Measurements from ENCODE around the gene NLGN4X.
A peak's percentile ranks its signal among the peaks of the same experiment; 100 is the strongest.
"Not testable (repeated sequence)": the region's sequence is repeated elsewhere in the genome, so short reads cannot be mapped to it uniquely, and the experiment has no call there.

The NLGN4X gene

DNA sequence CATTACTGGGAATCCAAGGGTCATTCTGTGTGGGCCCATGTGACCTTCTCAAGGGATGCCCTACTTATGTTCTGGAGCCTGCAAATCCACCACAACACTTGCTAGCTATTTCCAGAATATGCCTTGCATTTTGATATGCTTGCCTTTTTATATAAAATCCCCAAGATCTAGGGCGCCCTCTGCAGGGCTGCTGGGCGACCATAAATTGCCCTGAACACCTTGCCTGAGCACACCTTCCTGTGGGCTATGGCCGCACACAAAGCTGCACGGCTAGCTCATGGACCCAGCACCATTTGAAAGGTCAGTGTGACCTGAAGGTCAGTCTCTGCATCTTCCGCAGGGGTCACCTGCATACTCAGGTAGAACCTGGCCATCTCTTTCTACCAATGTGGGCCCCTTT, 311.7 kb downstream of the NLGN4X start:
- TF ChIP-seq EZH2 (IDR thresholded peaks at IDR 0.05; ENCODE audit: borderline replicate concordance, low read length): no peak
- TF ChIP-seq, protein P1, sequence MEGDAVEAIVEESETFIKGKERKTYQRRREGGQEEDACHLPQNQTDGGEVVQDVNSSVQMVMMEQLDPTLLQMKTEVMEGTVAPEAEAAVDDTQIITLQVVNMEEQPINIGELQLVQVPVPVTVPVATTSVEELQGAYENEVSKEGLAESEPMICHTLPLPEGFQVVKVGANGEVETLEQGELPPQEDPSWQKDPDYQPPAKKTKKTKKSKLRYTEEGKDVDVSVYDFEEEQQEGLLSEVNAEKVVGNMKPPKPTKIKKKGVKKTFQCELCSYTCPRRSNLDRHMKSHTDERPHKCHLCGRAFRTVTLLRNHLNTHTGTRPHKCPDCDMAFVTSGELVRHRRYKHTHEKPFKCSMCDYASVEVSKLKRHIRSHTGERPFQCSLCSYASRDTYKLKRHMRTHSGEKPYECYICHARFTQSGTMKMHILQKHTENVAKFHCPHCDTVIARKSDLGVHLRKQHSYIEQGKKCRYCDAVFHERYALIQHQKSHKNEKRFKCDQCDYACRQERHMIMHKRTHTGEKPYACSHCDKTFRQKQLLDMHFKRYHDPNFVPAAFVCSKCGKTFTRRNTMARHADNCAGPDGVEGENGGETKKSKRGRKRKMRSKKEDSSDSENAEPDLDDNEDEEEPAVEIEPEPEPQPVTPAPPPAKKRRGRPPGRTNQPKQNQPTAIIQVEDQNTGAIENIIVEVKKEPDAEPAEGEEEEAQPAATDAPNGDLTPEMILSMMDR (IDR thresholded peaks at IDR 0.05; ENCODE audit: low read length): peak; percentile 48
- H3K79me2 ChIP-seq (ENCODE audit: insufficient read depth, low read length): no peaks in the 10 kb centered on the region
- no peaks in the 10 kb centered on the region for H3F3A ChIP-seq (ENCODE audit: insufficient read depth, low read length)
- H3K27ac ChIP-seq (ENCODE audit: low read depth, low read length, poor library complexity, severe bottlenecking): no peak overlapping the region
- no peak overlapping the region for H3K4me2 ChIP-seq (ENCODE audit: low read length)
- no peak overlapping the region for H3K4me3 ChIP-seq (ENCODE audit: low read depth, low read length, poor library complexity, severe bottlenecking)
- no peak overlapping the region for H3K9ac ChIP-seq (ENCODE audit: low read length)
- no peaks in the 10 kb centered on the region for H3K9me2 ChIP-seq (ENCODE audit: low read depth, low read length)
- H3K4me1 ChIP-seq (ENCODE audit: insufficient read depth, low read length, severe bottlenecking): no peaks in the 10 kb centered on the region
- H3K9me3 ChIP-seq (ENCODE audit: low read length): no peaks in the 10 kb centered on the region
- no peaks in the 10 kb centered on the region for H4K20me1 ChIP-seq (ENCODE audit: insufficient read depth, low read length)
- no peaks in the 10 kb centered on the region for H3K27me3 ChIP-seq (ENCODE audit: insufficient read depth, low read length)
- H2AFZ ChIP-seq (ENCODE audit: low read length): no peak overlapping the region
- no peaks in the 10 kb centered on the region for H3K36me3 ChIP-seq (ENCODE audit: insufficient read depth, low read length)

DNA sequence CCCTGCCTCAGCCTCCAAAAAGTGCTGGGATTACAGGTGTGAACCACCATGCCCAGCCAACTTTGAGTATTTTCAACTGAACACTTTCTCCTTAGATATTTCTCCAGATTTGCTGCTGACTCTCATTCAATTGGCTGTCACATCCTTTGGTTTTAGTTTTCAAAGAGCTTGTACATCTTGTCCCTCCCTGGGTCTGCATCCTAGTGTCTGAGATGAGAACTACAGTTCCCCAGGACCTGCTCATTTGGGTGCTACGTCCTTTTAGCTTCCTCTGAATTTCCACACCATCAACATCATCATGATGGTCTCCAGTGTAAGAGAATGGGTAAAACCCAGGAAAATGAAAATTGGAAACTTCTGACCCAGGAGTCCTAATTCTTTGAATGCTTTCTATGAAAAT, 312.9 kb downstream of the NLGN4X start:
- TF ChIP-seq EZH2 (IDR thresholded peaks at IDR 0.05; ENCODE audit: borderline replicate concordance, low read length): no peak
- TF ChIP-seq, protein P1 (IDR thresholded peaks at IDR 0.05; ENCODE audit: low read length): no peak

DNA sequence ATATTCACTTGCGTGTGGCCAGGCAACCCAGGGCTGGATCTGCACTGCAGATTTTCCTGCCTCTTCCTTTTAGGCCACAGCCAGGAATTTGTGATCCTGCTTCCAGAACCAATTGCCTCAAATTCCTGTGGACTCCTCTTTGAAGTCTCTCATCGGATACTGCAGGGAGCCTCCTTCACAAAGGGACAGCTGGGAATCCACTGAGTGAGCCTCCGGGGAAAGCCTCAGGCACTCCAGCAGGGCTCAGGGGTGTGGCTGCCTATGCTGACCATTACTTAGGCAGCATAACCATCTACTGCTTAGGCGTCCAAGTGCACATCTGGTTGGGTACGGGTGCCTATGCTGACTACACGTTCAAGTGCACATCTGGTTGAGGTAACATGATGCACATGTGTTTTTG, 321.5 kb downstream of the NLGN4X start:
- no peaks in the 10 kb centered on the region for H3K4me1 ChIP-seq (ENCODE audit: insufficient read depth, low read length, severe bottlenecking)
- no peak overlapping the region for H3K27ac ChIP-seq (ENCODE audit: low read depth, low read length, poor library complexity, severe bottlenecking)
- H3K9me2 ChIP-seq (ENCODE audit: low read depth, low read length): no peaks in the 10 kb centered on the region
- H3F3A ChIP-seq (ENCODE audit: insufficient read depth, low read length): no peaks in the 10 kb centered on the region
- H3K36me3 ChIP-seq (ENCODE audit: insufficient read depth, low read length): no peaks in the 10 kb centered on the region
- no peaks in the 10 kb centered on the region for H3K27me3 ChIP-seq (ENCODE audit: insufficient read depth, low read length)
- no peak overlapping the region for H3K9ac ChIP-seq (ENCODE audit: low read length)
- no peak overlapping the region for H2AFZ ChIP-seq (ENCODE audit: low read length)
- no peaks in the 10 kb centered on the region for H3K9me3 ChIP-seq (ENCODE audit: low read length)
- no peak for TF ChIP-seq EZH2 (IDR thresholded peaks at IDR 0.05; ENCODE audit: borderline replicate concordance, low read length)
- TF ChIP-seq, protein P1 (IDR thresholded peaks at IDR 0.05; ENCODE audit: low read length): no peak
- no peak overlapping the region for H3K4me3 ChIP-seq (ENCODE audit: low read depth, low read length, poor library complexity, severe bottlenecking)
- H3K4me2 ChIP-seq (ENCODE audit: low read length): no peak overlapping the region
- no peaks in the 10 kb centered on the region for H4K20me1 ChIP-seq (ENCODE audit: insufficient read depth, low read length)
- no peaks in the 10 kb centered on the region for H3K79me2 ChIP-seq (ENCODE audit: insufficient read depth, low read length)

More for the DNA sequence above, 312.9 kb downstream of the NLGN4X start:
- Histone ChIP-seq H3K9me2 (ENCODE audit: low read depth, low read length) (no peaks in the 10 kb centered on the region), H4K20me1 (ENCODE audit: insufficient read depth, low read length) (no peaks in the 10 kb centered on the region), H3K4me2 (ENCODE audit: low read length) (no peak overlapping the region), H3K27ac (ENCODE audit: low read depth, low read length, poor library complexity, severe bottlenecking) (no peak overlapping the region), H3F3A (ENCODE audit: insufficient read depth, low read length) (no peaks in the 10 kb centered on the region), H3K9ac (ENCODE audit: low read length) (no peak overlapping the region), H3K36me3 (ENCODE audit: insufficient read depth, low read length) (no peaks in the 10 kb centered on the region), H3K79me2 (ENCODE audit: insufficient read depth, low read length) (no peaks in the 10 kb centered on the region), H3K27me3 (ENCODE audit: insufficient read depth, low read length) (no peaks in the 10 kb centered on the region), H2AFZ (ENCODE audit: low read length) (no peak overlapping the region), H3K9me3 (ENCODE audit: low read length) (no peaks in the 10 kb centered on the region), H3K4me3 (ENCODE audit: low read depth, low read length, poor library complexity, severe bottlenecking) (no peak overlapping the region), H3K4me1 (ENCODE audit: insufficient read depth, low read length, severe bottlenecking) (no peaks in the 10 kb centered on the region)

DNA sequence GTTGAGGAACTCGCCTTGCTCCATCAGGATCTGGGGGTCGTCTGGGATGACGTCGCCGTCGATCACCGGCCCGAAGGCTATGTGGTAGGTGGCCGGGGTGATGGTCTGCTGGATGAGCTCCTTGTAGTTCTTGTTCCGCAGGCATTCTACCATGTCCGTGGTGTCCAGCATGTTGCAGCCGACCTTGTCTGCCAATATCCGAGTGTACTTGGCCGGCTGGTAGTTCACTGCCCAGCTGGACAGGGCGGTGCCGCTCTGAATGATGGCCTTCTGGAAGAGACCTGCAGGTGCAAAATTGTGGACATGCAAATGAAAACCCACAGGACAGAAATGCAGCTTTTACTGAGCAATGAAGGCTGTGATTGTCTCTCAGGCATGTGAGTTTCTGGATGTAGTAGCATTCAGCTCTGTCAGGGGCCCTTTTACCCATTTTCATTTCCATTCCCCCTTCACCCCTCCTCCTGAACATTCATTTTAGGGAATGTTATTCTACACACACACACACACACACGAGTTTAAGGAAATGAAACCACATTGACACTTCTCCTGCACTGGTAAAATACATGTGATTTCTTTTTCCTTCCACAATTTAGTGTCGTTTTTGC, 325.0 kb downstream of the NLGN4X start:
- not testable (repeated sequence) for H3K79me2 ChIP-seq (ENCODE audit: insufficient read depth, low read length); H3K4me2 ChIP-seq (ENCODE audit: low read length); H3K4me3 ChIP-seq (ENCODE audit: low read depth, low read length, poor library complexity, severe bottlenecking); H3K9ac ChIP-seq (ENCODE audit: low read length); H3K9me3 ChIP-seq (ENCODE audit: low read length); H3K27ac ChIP-seq (ENCODE audit: low read depth, low read length, poor library complexity, severe bottlenecking); H3K27me3 ChIP-seq (ENCODE audit: insufficient read depth, low read length); H4K20me1 ChIP-seq (ENCODE audit: insufficient read depth, low read length); H3K36me3 ChIP-seq (ENCODE audit: insufficient read depth, low read length); H3K4me1 ChIP-seq (ENCODE audit: insufficient read depth, low read length, severe bottlenecking); H3F3A ChIP-seq (ENCODE audit: insufficient read depth, low read length); H2AFZ ChIP-seq (ENCODE audit: low read length); H3K9me2 ChIP-seq (ENCODE audit: low read depth, low read length)

All from OCI-LY1 (cell line).